NCI-H69 (cell line): ENCODE results near the gene AQP9.
A peak's percentile ranks its signal among the peaks of the same experiment; 100 is the strongest.
"Not testable (repeated sequence)": the region's sequence is repeated elsewhere in the genome, so short reads cannot be mapped to it uniquely, and the experiment has no call there.

Source experiments
- DNase-seq: peaks from one replicate; lab custom pipeline; 2025; lab: John Stamatoyannopoulos, UW

The AQP9 gene

GRCh38 chr15:58138106-58138505, at the start of gene AQP9:
Gene AQP9 (plus strand): TSS chr15:58138381. CDS start chr15:58138566, 185 bp downstream.
- DNase-seq, result no peak

- no peak for DNase-seq
Measured at GRCh38 chr15:58095415-58095814, 42.8 kb upstream of the AQP9 start.

- DNase-seq, result no peak
Measured at GRCh38 chr15:58096529-58097084, 41.6 kb upstream of the AQP9 start.

- DNase-seq, result no peak
Measured at GRCh38 chr15:58103482-58103881, 34.7 kb upstream of the AQP9 start.

GRCh38 chr15:58108117-58108516, 30.1 kb upstream of the AQP9 start:
- no peak for DNase-seq

DNA sequence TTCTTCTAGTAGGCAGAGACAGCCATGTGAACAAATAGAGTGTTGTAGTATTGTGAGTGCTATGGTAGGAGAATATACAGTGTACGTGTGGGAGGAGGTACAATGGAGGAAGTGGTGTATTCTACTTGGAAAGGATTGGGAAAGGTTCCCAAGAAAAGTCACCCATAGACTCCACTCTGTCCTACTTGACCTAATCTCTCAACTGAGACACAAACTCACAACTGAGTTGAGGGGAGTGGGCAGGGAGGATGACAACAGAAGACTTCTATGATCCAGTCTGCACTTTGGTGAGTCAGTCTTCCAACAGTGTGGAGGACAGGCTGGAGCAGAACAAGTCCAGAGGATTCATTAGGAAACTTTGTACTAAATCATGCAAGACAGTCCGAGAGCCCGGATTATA, 28.8 kb upstream of the AQP9 start:
- no peak for DNase-seq

DNA sequence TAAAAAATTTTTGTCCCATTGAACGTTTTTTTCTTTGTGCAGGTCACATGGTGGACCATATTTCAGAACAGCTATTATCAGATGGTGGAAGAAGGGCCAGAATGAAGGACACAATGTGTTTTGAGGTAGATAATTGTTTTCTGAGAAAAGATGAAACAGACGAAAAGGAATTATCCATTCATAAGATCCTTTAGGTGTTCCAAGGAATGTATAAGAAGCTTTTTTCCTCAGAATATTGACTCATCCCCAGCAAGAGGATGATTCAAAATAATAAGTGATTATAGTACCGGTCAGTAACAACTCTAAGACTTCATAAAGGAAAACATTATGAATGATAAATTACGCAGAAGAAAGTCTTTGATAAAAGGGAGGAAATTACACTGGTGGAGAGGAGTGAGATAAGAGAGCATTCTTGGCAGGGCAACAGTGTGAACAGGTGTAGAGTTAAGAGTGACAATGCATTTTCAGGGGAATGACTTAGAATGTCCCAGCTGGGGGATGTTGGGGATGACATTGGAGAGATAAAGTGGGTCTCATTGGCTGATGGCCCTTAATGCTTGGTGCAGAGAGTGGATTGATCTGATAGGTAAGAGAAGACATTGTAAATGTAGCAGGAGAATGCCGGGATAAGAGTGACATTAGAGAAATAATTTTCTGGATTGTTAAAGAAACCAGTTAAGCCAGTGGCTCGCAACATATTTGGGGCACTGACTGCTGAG, 27.0 kb upstream of the AQP9 start:
- no peak for DNase-seq

- DNase-seq, result no peak
Measured at GRCh38 chr15:58111718-58112104, 26.5 kb upstream of the AQP9 start.

DNA sequence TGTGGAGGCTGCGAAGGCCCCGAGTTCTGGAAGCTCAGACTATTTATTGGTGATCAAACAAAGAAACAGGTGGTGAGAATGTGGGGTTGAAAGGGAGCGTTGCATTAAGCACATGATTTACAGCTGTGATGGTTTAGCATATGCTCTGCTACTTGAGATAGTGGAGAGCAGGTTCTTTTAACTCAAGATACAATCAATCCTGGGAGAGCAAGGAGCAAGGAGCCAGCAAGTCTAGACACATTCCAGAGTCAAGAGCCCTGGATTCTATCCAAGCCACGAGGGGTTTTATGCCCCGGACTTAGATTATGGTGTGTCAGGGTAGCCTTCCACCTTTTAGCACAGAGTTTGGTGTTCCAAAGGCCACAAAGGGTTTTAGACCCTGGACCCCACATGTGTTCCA, 24.8 kb upstream of the AQP9 start:
- not testable (repeated sequence) for DNase-seq

DNA sequence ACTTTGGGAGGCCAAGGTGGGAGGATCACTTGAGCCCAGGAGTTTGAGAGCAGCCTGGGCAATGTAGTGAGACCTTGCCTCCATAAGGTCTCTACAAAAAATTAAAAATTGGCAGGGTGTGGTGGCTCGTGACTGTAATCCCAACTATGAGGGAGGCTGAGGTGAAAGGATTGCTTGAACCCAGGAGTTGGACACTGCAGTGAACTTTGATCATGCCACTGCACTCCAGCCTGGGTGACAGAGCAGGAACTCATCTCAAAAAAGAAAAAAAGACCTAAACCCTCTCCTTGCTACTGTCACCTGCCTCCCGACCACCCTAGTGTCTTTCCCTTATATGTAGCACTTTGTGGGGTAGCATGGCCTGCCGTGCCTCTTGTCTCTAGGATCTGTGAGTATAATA, 23.8 kb upstream of the AQP9 start:
- no peak for DNase-seq

DNA sequence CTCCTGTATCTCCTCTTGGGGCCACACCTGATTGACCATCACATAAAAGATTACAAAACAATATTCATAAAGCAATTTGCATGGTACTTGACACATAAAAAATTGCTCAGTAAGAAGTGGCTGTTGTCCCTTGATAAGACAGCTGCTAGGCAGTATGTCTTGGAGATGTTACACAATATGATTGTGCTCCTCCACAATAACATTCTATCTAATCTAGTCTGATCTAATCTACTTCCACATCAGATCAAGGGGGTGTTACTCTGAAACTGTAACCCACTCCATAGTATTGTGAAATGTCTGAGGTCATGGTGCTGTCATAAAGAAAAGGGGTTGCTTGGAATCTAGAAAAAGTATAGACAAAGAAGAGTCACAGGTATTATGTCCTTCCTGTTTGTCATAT, 23.4 kb upstream of the AQP9 start:
- DNase-seq, result no peak

DNA sequence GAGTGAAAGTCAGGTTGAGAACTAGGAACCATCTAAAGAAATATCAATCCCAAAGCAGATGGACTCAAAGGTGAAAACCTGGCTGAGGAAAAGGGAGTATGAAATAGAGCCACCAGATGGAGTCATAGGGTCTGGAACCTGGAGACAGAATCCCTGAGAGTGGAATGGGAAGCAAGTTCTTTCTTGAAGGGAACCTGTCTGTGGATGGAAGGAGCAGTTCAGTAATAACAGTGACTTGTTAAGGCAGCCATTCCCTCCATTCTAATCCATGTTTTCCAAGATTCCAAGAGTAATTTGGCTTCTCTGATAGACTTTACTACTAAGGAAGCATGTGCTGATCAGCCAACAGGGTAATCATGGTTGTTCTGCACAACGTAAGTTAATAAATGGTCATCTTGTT, 22.5 kb upstream of the AQP9 start:
- DNase-seq, result peak; percentile 21

- DNase-seq, result no peak
Measured at GRCh38 chr15:58117619-58118018, 20.6 kb upstream of the AQP9 start.

- no peak for DNase-seq
Measured at GRCh38 chr15:58118272-58118671, 19.9 kb upstream of the AQP9 start.

GRCh38 chr15:58119016-58119415, 19.2 kb upstream of the AQP9 start:
- no peak for DNase-seq

DNA sequence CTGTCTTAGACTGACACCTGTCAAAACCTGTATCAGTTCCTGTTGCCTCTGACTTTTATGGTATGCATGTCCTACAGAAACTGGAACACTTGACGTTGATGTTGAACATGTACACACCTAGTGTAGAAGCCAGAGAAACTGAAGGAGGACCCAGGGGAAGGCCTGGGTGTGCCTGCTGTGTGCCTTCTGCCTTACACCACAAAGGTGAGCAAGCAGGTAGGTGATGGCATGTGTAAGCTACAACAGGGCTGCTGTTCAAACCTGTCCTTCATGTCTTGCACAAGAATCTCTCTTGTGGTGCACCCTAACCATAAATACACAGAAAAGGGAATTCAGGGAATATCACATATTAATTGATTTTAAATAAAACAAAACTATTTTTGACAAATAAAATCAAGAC, 13.6 kb upstream of the AQP9 start:
- DNase-seq, result no peak

- DNase-seq, result no peak
Measured at GRCh38 chr15:58125333-58125732, 12.8 kb upstream of the AQP9 start.

DNA sequence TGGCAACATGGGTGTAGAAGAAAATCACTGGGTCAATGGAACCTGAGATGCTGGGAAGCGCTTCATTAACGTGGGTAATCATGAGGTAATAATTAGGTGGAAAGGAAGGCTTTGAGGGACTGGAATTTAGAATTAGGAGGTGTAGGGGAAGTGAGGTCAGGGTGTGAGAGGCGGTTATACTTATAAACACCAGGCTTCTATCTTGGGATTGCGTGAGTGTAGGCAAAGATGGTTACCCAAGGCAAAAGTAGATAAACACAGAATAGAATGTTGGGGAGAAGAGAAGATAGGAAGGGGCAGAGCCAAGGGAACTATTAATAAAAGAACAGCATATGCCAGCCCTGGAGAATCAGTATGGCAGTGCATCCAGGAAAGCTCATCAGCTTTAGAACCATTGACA, 3.3 kb upstream of the AQP9 start:
- DNase-seq, result no peak

DNA sequence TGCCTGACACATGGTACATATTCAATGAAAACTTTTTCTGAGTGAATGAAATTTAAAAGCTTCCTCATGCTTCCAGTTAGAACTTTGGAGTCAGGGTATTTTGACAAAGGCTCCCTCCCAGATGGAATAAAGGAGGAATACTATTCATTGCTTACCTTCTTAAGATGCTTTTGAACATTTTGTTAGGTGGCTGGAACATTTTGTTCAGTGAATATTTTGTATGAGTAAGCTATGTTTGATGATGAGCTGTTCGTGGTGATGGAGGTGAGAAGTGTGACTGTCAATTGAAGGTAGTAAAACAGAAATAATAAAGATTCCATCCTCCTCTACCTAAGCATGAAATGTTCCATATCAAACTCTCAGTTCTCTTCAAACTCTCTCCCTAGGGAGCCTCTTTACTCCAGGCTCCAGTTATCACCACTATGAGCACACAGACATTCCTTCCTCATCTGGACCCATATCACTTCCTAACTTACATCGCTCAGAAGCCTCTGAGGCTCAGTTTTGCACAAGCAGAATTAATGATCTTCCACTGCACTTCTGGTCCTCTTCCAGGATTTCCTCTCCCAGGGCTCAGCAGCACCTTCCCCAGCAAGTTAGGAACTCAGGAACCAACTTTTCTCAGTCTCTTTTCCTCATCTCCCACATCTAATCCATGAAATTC, 2.5 kb upstream of the AQP9 start:
- no peak for DNase-seq

DNA sequence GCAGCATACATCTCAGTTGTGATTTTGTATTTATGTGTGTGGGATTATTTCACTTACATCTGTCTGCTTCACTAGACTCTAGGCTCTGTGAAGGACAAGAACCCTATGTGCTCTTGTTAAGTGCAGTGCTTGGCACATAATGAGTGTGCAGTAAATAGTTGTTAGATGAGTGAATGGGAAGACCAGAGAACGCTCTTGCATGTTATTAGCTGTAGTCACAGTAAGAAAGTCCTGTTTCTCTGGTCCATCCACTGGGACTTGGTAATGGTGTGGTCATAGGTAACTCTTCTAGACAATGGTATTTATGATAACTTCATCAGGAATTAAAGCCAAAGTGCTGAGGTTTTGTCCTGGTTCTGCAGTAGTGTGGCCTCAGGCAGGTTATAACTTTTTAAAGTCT, 1.4 kb upstream of the AQP9 start:
- no peak for DNase-seq

- no peak for DNase-seq
Measured at GRCh38 chr15:58137686-58138085, 495 bp upstream of the AQP9 start.

- no peak for DNase-seq
Measured at GRCh38 chr15:58139276-58139988, 1.3 kb downstream of the AQP9 start.

DNA sequence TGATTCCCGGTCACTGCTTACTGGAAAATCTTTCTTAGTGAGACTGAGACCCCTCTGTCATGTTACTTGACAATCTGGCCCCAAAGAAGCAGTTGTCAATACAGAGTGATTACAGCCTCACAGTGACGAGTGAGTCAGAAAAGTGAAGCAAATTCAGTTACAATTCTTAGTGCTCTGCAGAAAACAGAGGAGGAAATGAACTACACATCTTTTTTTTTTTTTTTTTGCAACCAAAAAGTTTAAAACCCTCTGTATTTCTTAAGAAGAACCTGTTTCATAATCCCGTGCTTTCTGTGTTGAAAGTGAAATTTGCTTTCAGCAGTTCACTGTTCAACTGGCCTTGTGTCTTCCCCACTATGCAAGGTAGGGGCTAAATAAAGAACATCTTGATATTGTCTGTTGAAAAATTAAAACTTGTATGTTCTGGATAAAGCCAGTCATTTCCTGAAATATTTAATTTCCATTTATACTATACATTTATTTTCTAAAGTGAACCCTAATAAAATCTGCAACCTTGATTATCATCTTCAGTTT, 1.9 kb downstream of the AQP9 start:
- DNase-seq, result no peak
